Measurements from ENCODE around the gene TAF11. TPM values are rescaled to one million over a fixed set of nuclear protein-coding genes. Genes with fewer than 3 reads are reported as not detected.

The TAF11 gene
- total and polyA plus RNA-seq, 2 of the 8 experiments (the other 6 are each of a cell fraction or from before 2014, with no cell fraction given), result 38.2 to 48.6 TPM

DNA sequence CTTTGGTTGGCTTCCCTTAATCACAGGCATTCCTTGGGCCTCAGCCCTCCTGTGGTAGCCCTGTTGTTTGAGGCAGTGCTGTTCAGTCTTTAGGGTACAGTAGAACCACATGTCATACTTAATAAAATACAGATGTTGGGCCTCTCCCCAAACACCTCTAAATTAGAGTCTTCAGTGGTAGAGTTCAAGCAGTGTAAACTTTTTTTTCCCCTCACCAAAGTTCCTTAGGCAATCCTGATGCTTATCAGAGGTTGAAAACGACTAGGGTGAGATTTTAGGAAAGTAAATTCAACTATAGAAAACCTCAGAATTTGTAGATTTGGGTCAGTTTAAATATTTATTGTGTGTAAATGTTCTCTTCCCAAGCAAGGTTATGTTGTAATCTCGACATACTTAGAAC, 51.4 kb downstream of the TAF11 start (continued):
- TF ChIP-seq, protein P1, sequence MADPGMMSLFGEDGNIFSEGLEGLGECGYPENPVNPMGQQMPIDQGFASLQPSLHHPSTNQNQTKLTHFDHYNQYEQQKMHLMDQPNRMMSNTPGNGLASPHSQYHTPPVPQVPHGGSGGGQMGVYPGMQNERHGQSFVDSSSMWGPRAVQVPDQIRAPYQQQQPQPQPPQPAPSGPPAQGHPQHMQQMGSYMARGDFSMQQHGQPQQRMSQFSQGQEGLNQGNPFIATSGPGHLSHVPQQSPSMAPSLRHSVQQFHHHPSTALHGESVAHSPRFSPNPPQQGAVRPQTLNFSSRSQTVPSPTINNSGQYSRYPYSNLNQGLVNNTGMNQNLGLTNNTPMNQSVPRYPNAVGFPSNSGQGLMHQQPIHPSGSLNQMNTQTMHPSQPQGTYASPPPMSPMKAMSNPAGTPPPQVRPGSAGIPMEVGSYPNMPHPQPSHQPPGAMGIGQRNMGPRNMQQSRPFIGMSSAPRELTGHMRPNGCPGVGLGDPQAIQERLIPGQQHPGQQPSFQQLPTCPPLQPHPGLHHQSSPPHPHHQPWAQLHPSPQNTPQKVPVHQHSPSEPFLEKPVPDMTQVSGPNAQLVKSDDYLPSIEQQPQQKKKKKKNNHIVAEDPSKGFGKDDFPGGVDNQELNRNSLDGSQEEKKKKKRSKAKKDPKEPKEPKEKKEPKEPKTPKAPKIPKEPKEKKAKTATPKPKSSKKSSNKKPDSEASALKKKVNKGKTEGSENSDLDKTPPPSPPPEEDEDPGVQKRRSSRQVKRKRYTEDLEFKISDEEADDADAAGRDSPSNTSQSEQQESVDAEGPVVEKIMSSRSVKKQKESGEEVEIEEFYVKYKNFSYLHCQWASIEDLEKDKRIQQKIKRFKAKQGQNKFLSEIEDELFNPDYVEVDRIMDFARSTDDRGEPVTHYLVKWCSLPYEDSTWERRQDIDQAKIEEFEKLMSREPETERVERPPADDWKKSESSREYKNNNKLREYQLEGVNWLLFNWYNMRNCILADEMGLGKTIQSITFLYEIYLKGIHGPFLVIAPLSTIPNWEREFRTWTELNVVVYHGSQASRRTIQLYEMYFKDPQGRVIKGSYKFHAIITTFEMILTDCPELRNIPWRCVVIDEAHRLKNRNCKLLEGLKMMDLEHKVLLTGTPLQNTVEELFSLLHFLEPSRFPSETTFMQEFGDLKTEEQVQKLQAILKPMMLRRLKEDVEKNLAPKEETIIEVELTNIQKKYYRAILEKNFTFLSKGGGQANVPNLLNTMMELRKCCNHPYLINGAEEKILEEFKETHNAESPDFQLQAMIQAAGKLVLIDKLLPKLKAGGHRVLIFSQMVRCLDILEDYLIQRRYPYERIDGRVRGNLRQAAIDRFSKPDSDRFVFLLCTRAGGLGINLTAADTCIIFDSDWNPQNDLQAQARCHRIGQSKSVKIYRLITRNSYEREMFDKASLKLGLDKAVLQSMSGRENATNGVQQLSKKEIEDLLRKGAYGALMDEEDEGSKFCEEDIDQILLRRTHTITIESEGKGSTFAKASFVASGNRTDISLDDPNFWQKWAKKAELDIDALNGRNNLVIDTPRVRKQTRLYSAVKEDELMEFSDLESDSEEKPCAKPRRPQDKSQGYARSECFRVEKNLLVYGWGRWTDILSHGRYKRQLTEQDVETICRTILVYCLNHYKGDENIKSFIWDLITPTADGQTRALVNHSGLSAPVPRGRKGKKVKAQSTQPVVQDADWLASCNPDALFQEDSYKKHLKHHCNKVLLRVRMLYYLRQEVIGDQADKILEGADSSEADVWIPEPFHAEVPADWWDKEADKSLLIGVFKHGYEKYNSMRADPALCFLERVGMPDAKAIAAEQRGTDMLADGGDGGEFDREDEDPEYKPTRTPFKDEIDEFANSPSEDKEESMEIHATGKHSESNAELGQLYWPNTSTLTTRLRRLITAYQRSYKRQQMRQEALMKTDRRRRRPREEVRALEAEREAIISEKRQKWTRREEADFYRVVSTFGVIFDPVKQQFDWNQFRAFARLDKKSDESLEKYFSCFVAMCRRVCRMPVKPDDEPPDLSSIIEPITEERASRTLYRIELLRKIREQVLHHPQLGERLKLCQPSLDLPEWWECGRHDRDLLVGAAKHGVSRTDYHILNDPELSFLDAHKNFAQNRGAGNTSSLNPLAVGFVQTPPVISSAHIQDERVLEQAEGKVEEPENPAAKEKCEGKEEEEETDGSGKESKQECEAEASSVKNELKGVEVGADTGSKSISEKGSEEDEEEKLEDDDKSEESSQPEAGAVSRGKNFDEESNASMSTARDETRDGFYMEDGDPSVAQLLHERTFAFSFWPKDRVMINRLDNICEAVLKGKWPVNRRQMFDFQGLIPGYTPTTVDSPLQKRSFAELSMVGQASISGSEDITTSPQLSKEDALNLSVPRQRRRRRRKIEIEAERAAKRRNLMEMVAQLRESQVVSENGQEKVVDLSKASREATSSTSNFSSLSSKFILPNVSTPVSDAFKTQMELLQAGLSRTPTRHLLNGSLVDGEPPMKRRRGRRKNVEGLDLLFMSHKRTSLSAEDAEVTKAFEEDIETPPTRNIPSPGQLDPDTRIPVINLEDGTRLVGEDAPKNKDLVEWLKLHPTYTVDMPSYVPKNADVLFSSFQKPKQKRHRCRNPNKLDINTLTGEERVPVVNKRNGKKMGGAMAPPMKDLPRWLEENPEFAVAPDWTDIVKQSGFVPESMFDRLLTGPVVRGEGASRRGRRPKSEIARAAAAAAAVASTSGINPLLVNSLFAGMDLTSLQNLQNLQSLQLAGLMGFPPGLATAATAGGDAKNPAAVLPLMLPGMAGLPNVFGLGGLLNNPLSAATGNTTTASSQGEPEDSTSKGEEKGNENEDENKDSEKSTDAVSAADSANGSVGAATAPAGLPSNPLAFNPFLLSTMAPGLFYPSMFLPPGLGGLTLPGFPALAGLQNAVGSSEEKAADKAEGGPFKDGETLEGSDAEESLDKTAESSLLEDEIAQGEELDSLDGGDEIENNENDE (IDR thresholded peaks at IDR 0.05; ENCODE audit: insufficient replicate concordance, low read length), result no peak
- TF ChIP-seq SUZ12 (IDR thresholded peaks at IDR 0.05; ENCODE audit: low read length), result no peak
- TF ChIP-seq ATF2 (IDR thresholded peaks at IDR 0.05; ENCODE audit: low read length), result no peak
- no peak for TF ChIP-seq CHD1 (IDR thresholded peaks at IDR 0.05; ENCODE audit: low read depth, low read length)
- TF ChIP-seq BACH1 (IDR thresholded peaks at IDR 0.05; ENCODE audit: low read length), result no peak
